Smooth muscle cell (in vitro differentiated cells): ENCODE data around the gene BHLHE23. TPM values are rescaled to one million over a fixed set of nuclear protein-coding genes. Genes with fewer than 3 reads are reported as not detected.

Source experiments
- DNase-seq: peaks from one replicate; lab custom pipeline; 2025; ENCODE audit not compliant: unreplicated experiment; lab: John Stamatoyannopoulos, UW
- H2AFZ ChIP-seq: fragments of 200-600 bp; sonication (generic); 2 replicates; pipeline ENCODE4 v1.6.0; 2016; ENCODE audit warnings: antibody characterized with exemption, low read depth, mild to moderate bottlenecking
- H3F3A ChIP-seq: fragments of 200-600 bp; sonication (generic); 2 replicates; pipeline ENCODE4 v1.6.0; 2017; ENCODE audit warnings: antibody characterized with exemption, low read depth
- H3K27ac ChIP-seq: fragments of 200-600 bp; sonication (generic); 2 replicates; pipeline ENCODE4 v1.5.1; 2016; ENCODE audit warnings: low read depth, mild to moderate bottlenecking
- H3K27me3 ChIP-seq: fragments of 200-600 bp; sonication (generic); 2 replicates; pipeline ENCODE4 v1.6.1; 2016; ENCODE audit warnings: low read depth, mild to moderate bottlenecking
- H3K36me3 ChIP-seq: fragments of 200-600 bp; sonication (generic); 2 replicates; pipeline ENCODE4 v1.5.1; 2016; ENCODE audit warnings: low read depth
- H3K4me1 ChIP-seq: fragments of 200-600 bp; sonication (generic); 2 replicates; pipeline ENCODE4 v1.5.1; 2016; ENCODE audit warnings: low read depth
- H3K4me2 ChIP-seq: fragments of 200-600 bp; sonication (generic); 2 replicates; pipeline ENCODE4 v1.6.0; 2016; ENCODE audit warnings: mild to moderate bottlenecking
- H3K4me3 ChIP-seq: fragments of 200-600 bp; sonication (generic); 2 replicates; pipeline ENCODE4 v1.5.1; 2016; ENCODE audit warnings: mild to moderate bottlenecking
- H3K79me2 ChIP-seq: fragments of 200-600 bp; sonication (generic); 2 replicates; pipeline ENCODE4 v1.6.0; 2016; ENCODE audit warnings: low read depth, mild to moderate bottlenecking
- H3K9ac ChIP-seq: fragments of 200-600 bp; sonication (generic); 2 replicates; pipeline ENCODE4 v1.6.0; 2016; ENCODE audit warnings: low read depth
- H3K9me3 ChIP-seq: fragments of 200-600 bp; sonication (generic); replicated peaks from 2 replicates; pipeline ENCODE4 v1.5.1; 2016; ENCODE audit warnings: low read depth
- H4K20me1 ChIP-seq: fragments of 200-600 bp; sonication (generic); 2 replicates; pipeline ENCODE4 v1.6.0; 2016; ENCODE audit warnings: low read depth
- CTCF ChIP-seq: fragments of 200-600 bp; sonication (generic); IDR thresholded peaks from 2 replicates; pipeline ENCODE4 v1.5.1; 2017; ENCODE audit warnings: borderline replicate concordance, mild to moderate bottlenecking, antibody characterized with exemption; ENCODE audit not compliant: insufficient read depth, poor library complexity, severe bottlenecking
- WGBS: methylation state at CpG from one replicate; pipeline ENCODE4 v1.1.7; 2016; ENCODE audit warnings: low lambda C conversion rate; 5-methylcytosine and 5-hydroxymethylcytosine counted together
- polyA plus RNA-seq: library from polyadenylated mRNA; unstranded; fragments of >200 nt; fragmentation: Nextera tagmentation; extraction: Ambion mirVana; gene quantifications from 2 replicates; pipeline ENCODE4 v1.2.1, GENCODE V29; 2016
- total RNA-seq: library from RNA; depleted of rRNA; stranded (reverse); fragments of >200 nt; gene quantifications from 2 replicates; pipeline ENCODE4 v1.2.3, GENCODE V29; 2014

The BHLHE23 gene
- total and polyA plus RNA-seq, 2 experiments from 2014 or later, result not detected

DNA sequence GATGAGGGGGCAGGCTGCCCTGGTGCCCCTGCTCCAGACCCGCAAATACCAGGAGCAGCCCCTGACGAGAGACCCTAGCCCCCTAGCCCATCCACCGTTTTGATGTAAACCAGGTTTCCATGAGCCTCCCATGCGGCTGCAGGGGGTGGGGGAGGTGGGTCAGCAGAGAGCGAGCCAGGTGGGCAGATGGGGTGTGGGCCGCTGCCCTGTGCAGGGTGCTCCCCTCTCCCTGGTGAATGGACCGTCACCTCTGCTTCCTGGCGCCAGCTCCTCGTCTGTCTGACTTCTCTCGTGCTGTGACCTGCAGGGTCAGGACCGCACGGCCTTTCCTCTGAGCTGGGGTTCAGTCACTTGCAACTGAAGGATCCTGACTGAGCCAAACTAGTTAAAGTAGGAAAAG lies 15.7 kb upstream of the BHLHE23 start:
- DNase-seq, result no peak
- peaks cover 26% of the 10 kb centered on the region for H3K27me3 ChIP-seq

DNA sequence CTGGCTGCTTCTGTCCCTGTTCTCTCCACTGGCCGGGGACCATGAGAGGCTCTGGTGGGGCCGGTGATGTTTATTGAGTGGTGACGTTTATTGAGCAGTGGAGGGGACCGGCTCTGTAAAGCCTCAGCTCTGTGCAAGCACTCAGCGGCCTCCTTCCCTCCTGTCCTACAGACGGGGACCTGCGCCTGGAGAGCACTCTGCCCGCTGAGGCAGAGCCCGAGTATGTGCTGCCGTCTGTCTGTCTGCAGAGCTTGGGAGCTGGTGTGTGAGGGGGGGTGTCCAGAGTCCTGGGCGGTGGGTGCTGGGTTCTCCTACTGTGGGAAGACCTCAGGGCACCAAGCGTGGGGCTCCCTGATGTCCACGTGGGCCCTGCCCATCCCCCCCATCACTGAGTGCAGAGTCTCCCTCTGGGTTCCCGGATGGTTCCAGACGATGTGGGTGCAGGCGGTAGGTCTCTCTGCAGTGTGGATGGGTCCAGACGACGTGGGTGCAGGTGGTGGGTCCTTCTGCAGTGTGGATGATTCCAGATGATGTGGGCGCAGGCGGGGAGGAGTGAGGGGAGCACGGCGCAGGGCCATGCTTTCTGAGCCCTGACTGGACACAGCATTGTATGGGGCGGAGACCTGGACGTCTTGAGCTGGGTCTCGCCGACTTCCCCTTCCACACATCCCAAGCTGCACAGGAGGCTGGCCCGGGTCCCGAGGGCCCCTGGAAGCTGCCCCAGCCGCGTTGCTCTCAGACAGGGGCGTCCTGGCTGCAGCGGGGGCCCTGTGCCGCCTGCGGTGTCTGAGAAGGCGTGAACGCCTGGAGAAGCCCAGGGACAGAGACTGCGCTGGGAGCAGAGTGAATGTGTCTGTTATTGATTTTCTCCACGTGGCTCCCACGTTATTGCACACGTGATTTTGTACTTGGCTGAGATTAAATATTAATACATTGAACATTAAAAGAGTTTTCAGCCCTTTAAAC lies 14.9 kb upstream of the BHLHE23 start:
- Histone ChIP-seq H2AFZ (no peak overlapping the region), H4K20me1 (no peaks in the 10 kb centered on the region), H3K27ac (no peak overlapping the region), H3K36me3 (no peaks in the 10 kb centered on the region), H3F3A (no peaks in the 10 kb centered on the region), H3K27me3 (peaks cover 18% of the 10 kb centered on the region), H3K4me2 (no peak overlapping the region), H3K79me2 (no peaks in the 10 kb centered on the region), H3K9me3 (no peaks in the 10 kb centered on the region), H3K4me3 (no peak overlapping the region), H3K4me1 (no peaks in the 10 kb centered on the region), H3K9ac (no peak overlapping the region)
- 90% methylated on average over 38 of the region's 40 CpGs for WGBS
- TF ChIP-seq CTCF, result no peak
- DNase-seq, result no peak

More for the DNA sequence above, 15.7 kb upstream of the BHLHE23 start:
- Histone ChIP-seq H3K27ac (no peak overlapping the region), H3K4me3 (no peak overlapping the region), H3K4me2 (no peak overlapping the region), H3K36me3 (no peaks in the 10 kb centered on the region), H4K20me1 (no peaks in the 10 kb centered on the region), H3F3A (no peaks in the 10 kb centered on the region), H3K9me3 (no peaks in the 10 kb centered on the region), H3K9ac (no peak overlapping the region), H3K4me1 (no peaks in the 10 kb centered on the region), H2AFZ (no peak overlapping the region), H3K79me2 (no peaks in the 10 kb centered on the region)
- TF ChIP-seq CTCF, result no peak
- WGBS, result 97% methylated on average over 11 of the region's 12 CpGs

DNA sequence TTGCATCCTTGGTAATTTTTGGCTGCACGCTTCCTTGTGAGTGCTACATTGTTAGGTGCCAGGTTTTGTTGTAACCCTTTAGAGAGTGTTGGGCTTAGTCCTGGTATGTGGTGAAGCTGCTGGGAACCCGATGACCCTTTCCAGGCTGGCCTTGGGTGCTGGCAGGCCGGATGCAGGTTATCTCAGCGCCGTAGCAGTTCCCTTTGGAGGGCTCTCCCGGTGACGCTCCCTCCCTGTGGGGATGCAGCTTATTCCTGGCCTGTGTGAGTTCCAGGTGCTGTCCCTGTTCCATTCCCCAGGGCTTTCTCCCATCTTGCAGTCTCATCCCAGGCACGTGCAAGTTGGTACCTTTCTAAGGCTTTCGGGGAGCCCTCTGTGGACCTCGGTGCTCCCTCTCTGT lies 13.9 kb upstream of the BHLHE23 start:
- no peak for DNase-seq
- H3K4me1 ChIP-seq, result no peaks in the 10 kb centered on the region
- no peak for TF ChIP-seq CTCF
- H3K9ac ChIP-seq, result no peak overlapping the region
- H2AFZ ChIP-seq, result no peak overlapping the region
- peaks cover 13% of the 10 kb centered on the region for H3K27me3 ChIP-seq
- no peak overlapping the region for H3K27ac ChIP-seq
- H3K36me3 ChIP-seq, result no peaks in the 10 kb centered on the region
- no peaks in the 10 kb centered on the region for H3K9me3 ChIP-seq
- H4K20me1 ChIP-seq, result no peaks in the 10 kb centered on the region
- no peaks in the 10 kb centered on the region for H3K79me2 ChIP-seq
- H3K4me2 ChIP-seq, result no peak overlapping the region
- WGBS, result 89% methylated on average over 10 of the region's 10 CpGs
- H3K4me3 ChIP-seq, result no peak overlapping the region
- no peaks in the 10 kb centered on the region for H3F3A ChIP-seq
